ENCODE data around the gene RPS6KA2. TPM values are rescaled to one million over a fixed set of nuclear protein-coding genes. Genes with fewer than 3 reads are reported as not detected.
"Not testable (repeated sequence)": the region's sequence is repeated elsewhere in the genome, so short reads cannot be mapped to it uniquely, and the experiment has no call there.

The RPS6KA2 gene
- total RNA-seq, 4 donors from 2014 or later, result 55.4 to 119 (median 76.4) TPM

DNA sequence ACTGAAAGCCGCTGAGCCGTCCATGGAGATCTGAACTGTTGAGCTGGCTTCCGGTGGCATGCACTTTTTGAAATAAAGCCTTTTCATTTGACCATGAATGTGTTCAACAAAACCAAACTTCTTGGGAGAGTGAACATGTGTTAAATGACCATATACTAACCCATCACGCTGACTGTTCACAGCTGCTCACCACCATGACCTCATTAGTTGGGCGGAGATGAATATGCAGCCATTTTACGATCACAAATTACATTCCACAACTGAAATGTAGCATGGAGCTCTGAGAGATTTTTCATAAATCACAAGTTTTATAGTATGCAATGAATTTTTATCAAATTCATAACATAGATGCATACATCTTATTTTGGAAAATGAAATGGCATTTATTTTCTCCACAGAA is 44.8 kb downstream of the RPS6KA2 start:
- peaks cover 0 to 11% (median 0%) of the 10 kb centered on the region in 3 donors for H3K4me1 ChIP-seq
- 68 to 93% methylated on average over 2 to 6 of the region's 6 CpGs for WGBS, 2 donors (ENCODE audit: low coverage in 1 of 2)
- no peaks in the 10 kb centered on the region for H3K36me3 ChIP-seq
- no peaks in the 10 kb centered on the region for H3K27me3 ChIP-seq
- TF ChIP-seq POLR2A (IDR thresholded peaks at IDR 0.05) (no peak), EP300 (IDR thresholded peaks at IDR 0.05) (no peak), POLR2AphosphoS5 (IDR thresholded peaks at IDR 0.05) (no peak)
- TF ChIP-seq, protein P1, sequence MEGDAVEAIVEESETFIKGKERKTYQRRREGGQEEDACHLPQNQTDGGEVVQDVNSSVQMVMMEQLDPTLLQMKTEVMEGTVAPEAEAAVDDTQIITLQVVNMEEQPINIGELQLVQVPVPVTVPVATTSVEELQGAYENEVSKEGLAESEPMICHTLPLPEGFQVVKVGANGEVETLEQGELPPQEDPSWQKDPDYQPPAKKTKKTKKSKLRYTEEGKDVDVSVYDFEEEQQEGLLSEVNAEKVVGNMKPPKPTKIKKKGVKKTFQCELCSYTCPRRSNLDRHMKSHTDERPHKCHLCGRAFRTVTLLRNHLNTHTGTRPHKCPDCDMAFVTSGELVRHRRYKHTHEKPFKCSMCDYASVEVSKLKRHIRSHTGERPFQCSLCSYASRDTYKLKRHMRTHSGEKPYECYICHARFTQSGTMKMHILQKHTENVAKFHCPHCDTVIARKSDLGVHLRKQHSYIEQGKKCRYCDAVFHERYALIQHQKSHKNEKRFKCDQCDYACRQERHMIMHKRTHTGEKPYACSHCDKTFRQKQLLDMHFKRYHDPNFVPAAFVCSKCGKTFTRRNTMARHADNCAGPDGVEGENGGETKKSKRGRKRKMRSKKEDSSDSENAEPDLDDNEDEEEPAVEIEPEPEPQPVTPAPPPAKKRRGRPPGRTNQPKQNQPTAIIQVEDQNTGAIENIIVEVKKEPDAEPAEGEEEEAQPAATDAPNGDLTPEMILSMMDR (IDR thresholded peaks at IDR 0.05), result no peak
- H3K9me3 ChIP-seq, result peaks cover 0 to under 1% (median 0%) of the 10 kb centered on the region in 3 donors
- H3K4me3 ChIP-seq, result no peak overlapping the region
- H3K27ac ChIP-seq, result no peak overlapping the region
- ATAC-seq, result no peak

DNA sequence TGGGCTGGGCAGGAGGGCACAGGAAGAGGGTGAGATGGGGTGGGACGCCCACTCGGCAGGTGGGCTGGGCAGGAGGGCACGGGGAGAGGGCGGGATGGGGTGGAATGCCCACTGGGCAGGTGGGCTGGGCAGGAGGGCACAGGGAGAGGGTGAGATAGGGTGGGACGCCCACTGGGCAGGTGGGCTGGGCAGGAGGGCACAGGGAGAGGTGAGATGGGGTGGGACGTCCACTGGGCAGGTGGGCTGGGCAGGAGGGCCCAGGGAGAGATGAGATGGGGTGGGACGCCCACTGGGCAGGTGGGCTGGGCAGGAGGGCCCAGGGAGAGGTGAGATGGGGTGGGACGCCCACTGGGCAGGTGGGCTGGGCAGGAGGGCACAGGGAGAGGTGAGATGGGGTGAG is 45.2 kb downstream of the RPS6KA2 start:
- H3K4me1 ChIP-seq, result peaks cover 0 to 11% (median 0%) of the 10 kb centered on the region in 3 donors
- ATAC-seq, result not testable (repeated sequence)

DNA sequence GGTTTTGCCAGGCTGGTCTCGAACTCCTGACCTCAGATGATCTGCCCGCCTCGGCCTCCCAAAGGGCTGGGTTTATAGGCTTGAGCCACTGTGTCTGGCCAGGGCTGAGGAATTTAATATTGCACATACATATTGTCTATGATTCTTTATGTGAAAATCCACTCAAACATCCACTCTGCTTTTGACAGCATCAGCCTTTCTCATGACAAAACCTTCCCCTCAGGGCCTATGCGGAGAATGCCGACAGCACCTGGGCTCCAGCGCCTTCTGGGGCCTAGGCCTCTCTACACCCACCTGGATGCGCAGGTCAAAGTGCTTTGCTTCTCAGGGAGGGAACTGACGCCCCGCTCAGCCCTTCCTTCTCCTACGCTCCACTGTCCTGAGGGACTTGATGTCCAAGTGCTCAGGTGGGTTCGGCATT is 46.0 kb downstream of the RPS6KA2 start:
- H3K9me3 ChIP-seq, result peaks cover 0 to 8% (median 0%) of the 10 kb centered on the region in 3 donors
- ATAC-seq, result no peak
- H3K4me1 ChIP-seq, result peaks cover 0 to 11% (median 0%) of the 10 kb centered on the region in 3 donors
- WGBS, 2 donors (ENCODE audit: low coverage in 1 of 2), result 86 to 95% methylated on average over 3 to 7 of the region's 11 CpGs
- H3K4me3 ChIP-seq, result no peak overlapping the region
- TF ChIP-seq POLR2A (IDR thresholded peaks at IDR 0.05) (no peak), EP300 (IDR thresholded peaks at IDR 0.05) (no peak), POLR2AphosphoS5 (IDR thresholded peaks at IDR 0.05) (no peak)
- TF ChIP-seq, protein P1 (IDR thresholded peaks at IDR 0.05), result no peak
- no peak overlapping the region for H3K27ac ChIP-seq
- no peaks in the 10 kb centered on the region for H3K27me3 ChIP-seq
- peaks cover 0 to 5% of the 10 kb centered on the region in 2 donors for H3K36me3 ChIP-seq

More for the DNA sequence above, 45.2 kb downstream of the RPS6KA2 start:
- H3K9me3 ChIP-seq, H3K27ac ChIP-seq, H3K4me3 ChIP-seq, H3K36me3 ChIP-seq, H3K27me3 ChIP-seq: not testable (repeated sequence)
- 90 to 94% methylated on average over 3 to 7 of the region's 8 CpGs for WGBS, 2 donors (ENCODE audit: low coverage in 1 of 2)

DNA sequence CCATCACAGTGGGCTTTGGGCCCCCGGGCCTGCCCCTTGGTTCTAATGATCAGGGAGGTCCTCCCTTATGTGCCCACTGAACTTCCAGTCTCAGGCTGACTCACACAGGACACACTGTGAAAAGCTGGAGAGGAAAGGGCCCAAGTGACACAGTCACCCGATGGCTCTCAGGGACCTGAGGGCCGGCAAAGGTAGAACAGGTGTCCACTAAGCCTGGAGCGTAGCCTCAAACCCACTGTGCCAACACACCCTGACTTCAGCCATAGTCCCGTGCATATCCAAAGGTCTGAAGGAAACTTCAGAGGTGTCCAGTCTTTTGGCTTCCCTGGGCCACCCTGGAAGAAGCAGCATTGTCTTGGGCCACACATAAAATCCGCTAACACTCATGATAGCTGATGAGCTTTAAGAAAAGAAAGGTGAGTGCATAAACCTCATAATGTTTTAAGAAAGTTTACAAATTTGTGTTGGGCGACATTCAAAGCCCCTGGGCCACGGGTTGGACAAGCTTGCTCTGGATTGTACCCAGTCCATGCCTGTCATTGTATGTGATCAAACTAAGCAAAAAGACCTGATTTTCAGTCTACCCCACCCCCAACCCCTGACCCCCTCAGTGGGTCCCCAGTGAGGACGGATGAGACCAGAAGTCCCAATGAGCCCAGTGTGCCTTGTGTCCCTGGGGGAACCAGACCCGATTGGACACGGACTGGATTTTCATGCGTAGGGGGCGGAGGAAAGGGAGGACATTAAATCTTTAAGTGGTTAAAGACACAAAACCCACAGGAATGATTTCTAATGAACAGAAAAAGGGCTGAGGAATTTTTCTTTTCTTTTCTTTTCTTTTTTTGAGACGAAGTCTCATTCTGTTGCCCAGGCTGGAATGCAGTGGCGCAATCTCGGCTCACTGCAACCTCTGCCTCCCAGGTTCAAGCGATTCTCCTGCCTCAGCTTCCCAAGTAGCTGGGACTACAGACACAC is 46.7 kb downstream of the RPS6KA2 start:
- TF ChIP-seq POLR2AphosphoS5 (IDR thresholded peaks at IDR 0.05), result no peak
- TF ChIP-seq, protein P1 (IDR thresholded peaks at IDR 0.05), result no peak
- TF ChIP-seq POLR2A (IDR thresholded peaks at IDR 0.05), result no peak
- TF ChIP-seq EP300 (IDR thresholded peaks at IDR 0.05), result no peak
- H3K27me3 ChIP-seq, result no peaks in the 10 kb centered on the region
- H3K36me3 ChIP-seq, result peaks cover 0 to 5% of the 10 kb centered on the region in 2 donors
- 89 to 96% methylated on average over 4 to 11 of the region's 17 CpGs for WGBS, 2 donors (ENCODE audit: low coverage in 1 of 2)
- no peak overlapping the region for H3K27ac ChIP-seq
- no peak overlapping the region for H3K4me3 ChIP-seq
- H3K4me1 ChIP-seq, result peaks cover 0 to 11% (median 0%) of the 10 kb centered on the region in 3 donors
- peaks cover 0 to 8% (median 0%) of the 10 kb centered on the region in 3 donors for H3K9me3 ChIP-seq
- ATAC-seq, result no peak

DNA sequence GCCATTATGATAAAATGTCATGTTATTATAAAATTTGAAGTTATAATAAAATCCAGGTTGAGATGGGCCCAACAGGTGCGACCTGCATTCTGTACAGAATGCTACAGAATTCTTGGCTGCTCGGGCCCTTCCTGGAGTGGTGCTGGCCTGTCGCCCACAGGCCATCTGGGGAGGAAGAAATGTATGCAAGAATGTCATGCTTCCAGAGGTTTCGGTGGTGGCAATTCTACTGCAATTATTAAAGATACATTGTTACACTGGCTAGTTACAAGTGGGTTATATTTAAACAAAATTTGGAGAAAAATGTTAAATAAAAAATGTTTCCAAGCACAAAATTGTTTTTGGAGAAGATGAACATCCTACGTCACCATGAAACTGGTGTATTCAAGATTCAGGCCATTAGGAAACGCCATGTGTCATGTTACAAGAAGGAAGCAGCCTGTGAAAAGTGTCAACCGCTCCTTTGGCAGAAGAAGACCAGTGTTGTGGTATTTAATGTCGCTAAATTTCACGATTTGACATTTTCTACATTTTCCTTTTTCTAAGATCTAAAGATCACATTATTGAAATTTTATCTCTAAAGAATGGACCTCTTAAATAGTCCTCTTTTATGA is 47.7 kb downstream of the RPS6KA2 start:
- TF ChIP-seq POLR2A (IDR thresholded peaks at IDR 0.05) (no peak), EP300 (IDR thresholded peaks at IDR 0.05) (no peak), POLR2AphosphoS5 (IDR thresholded peaks at IDR 0.05) (no peak)
- TF ChIP-seq, protein P1 (IDR thresholded peaks at IDR 0.05), result no peak
- H3K27ac ChIP-seq, result no peak overlapping the region
- peaks cover 0 to 8% (median 0%) of the 10 kb centered on the region in 3 donors for H3K9me3 ChIP-seq
- peaks cover 0 to 5% of the 10 kb centered on the region in 2 donors for H3K36me3 ChIP-seq
- peaks cover 0 to 6% (median 0%) of the 10 kb centered on the region in 3 donors for H3K4me1 ChIP-seq
- no peaks in the 10 kb centered on the region for H3K27me3 ChIP-seq
- ATAC-seq, result no peak
- 70 to 87% methylated on average over 8 to 9 of the region's 9 CpGs for WGBS, 2 donors (ENCODE audit: low coverage in 1 of 2)
- H3K4me3 ChIP-seq, result no peak overlapping the region

Data from gastroesophageal sphincter (tissue), 4 donors.